GM12892 (cell line): ENCODE results near the gene KDM8.

Experiments used
- POLR2A ChIP-seq: IDR thresholded peaks from 2 replicates; pipeline ENCODE4 v1.6.1; 2011; ENCODE audit warnings: low read depth, low read length, control low read depth
- POLR2AphosphoS5 ChIP-seq: IDR thresholded peaks from 2 replicates; pipeline ENCODE4 v1.6.1; 2011; ENCODE audit warnings: low read depth, low read length, control low read depth
- TAF1 ChIP-seq: IDR thresholded peaks from 2 replicates; pipeline ENCODE4 v1.6.1; 2011; ENCODE audit warnings: low read depth, mild to moderate bottlenecking, control low read depth, low read length, borderline replicate concordance

GRCh38 chr16:27171584-27171983 is 31.7 kb upstream of the KDM8 start:
- TF ChIP-seq TAF1 (no peak), POLR2AphosphoS5 (no peak), POLR2A (no peak)
